ENCODE measurements around the gene CFL2.

DNA sequence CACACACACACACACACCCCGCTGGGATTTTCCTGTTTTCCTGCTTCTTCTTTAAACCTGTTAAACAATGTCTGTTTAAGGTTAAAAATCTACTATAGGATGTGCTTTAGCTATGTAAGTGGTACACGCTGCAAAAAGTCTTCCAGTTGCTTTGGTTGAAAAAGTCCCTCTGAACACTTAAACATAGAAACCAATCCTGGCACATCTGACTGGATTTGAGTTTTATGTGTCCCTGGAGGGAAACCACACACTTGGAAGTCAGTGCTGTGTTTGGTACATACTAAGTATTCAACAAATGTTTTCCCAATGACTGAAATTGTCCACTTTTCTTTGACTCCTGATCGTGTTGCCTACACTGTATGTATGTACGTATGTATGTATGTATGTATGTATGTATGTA lies 22.0 kb downstream of the CFL2 start:
- TF ChIP-seq POLR2A (IDR thresholded peaks at IDR 0.05) = no peak
- TF ChIP-seq, protein P1, sequence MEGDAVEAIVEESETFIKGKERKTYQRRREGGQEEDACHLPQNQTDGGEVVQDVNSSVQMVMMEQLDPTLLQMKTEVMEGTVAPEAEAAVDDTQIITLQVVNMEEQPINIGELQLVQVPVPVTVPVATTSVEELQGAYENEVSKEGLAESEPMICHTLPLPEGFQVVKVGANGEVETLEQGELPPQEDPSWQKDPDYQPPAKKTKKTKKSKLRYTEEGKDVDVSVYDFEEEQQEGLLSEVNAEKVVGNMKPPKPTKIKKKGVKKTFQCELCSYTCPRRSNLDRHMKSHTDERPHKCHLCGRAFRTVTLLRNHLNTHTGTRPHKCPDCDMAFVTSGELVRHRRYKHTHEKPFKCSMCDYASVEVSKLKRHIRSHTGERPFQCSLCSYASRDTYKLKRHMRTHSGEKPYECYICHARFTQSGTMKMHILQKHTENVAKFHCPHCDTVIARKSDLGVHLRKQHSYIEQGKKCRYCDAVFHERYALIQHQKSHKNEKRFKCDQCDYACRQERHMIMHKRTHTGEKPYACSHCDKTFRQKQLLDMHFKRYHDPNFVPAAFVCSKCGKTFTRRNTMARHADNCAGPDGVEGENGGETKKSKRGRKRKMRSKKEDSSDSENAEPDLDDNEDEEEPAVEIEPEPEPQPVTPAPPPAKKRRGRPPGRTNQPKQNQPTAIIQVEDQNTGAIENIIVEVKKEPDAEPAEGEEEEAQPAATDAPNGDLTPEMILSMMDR (IDR thresholded peaks at IDR 0.05) = no peak

All from testis (tissue), 2 donors.